IMR-90 (cell line): ENCODE data around the gene DUSP16. TPM values are rescaled to one million over a fixed set of nuclear protein-coding genes. Genes with fewer than 3 reads are reported as not detected.
A peak's percentile ranks its signal among the peaks of the same experiment; 100 is the strongest.

ENCODE experiments used
- ATAC-seq: fragments of 200-7000 bp; cut with Tn5 transposase; 2 replicates; pipeline ENCODE4 v1.9.1; 2020; ENCODE audit warnings: low read depth, mild to moderate bottlenecking, moderate library complexity
- BruUV-seq: library from RNA; stranded (reverse); fragments of 400-500 nt; replicated peaks from 2 replicates; lab custom pipeline; 2021; lab: Mats Ljungman, UMichigan
- CTCF ChIA-PET: fragments of 300-600 bp; formaldehyde crosslinking; extraction: SDS; loops from one replicate; lab custom pipeline; 2021; ENCODE audit warnings: antibody characterized with exemption; lab: Yijun Ruan, JAX
- POLR2A ChIA-PET: fragments of 300-600 bp; sonication (Branson Sonifier 250); formaldehyde crosslinking; loops from one replicate; lab custom pipeline; 2022; ENCODE audit warnings: antibody characterized with exemption; ENCODE audit not compliant: unreplicated experiment; lab: Charles Lee
- DNase-seq: peaks from one replicate; pipeline ENCODE4 v3.0.0; 2013
- H2AFZ ChIP-seq: replicated peaks from 2 replicates; pipeline ENCODE3; 2013; ENCODE audit warnings: low read length, mild to moderate bottlenecking; ENCODE audit not compliant: poor library complexity
- H2AK5ac ChIP-seq: 2 replicates; pipeline ENCODE4 v1.6.1; 2013; ENCODE audit warnings: low read depth, low read length, inconsistent platforms
- H2AK9ac ChIP-seq: replicated peaks from 2 replicates; pipeline ENCODE3; 2013; ENCODE audit warnings: mild to moderate bottlenecking, low read depth, low read length, moderate library complexity; ENCODE audit not compliant: poor library complexity
- H2BK120ac ChIP-seq: 2 replicates; pipeline ENCODE4 v1.6.1; 2013; ENCODE audit warnings: low read depth, low read length, inconsistent platforms
- H2BK15ac ChIP-seq: 3 replicates; pipeline ENCODE4 v1.6.1; 2013; ENCODE audit warnings: low read depth, low read length, inconsistent platforms
- H2BK20ac ChIP-seq: 2 replicates; pipeline ENCODE4 v1.6.1; 2013; ENCODE audit warnings: low read depth, mild to moderate bottlenecking, inconsistent platforms, low read length, moderate library complexity
- H2BK5ac ChIP-seq: 2 replicates; pipeline ENCODE4 v1.6.1; 2013; ENCODE audit warnings: mild to moderate bottlenecking, low read depth, low read length, inconsistent platforms; ENCODE audit not compliant: poor library complexity, severe bottlenecking
- H3K14ac ChIP-seq: replicated peaks from 2 replicates; pipeline ENCODE4 v1.6.1; 2013; ENCODE audit warnings: low read depth, low read length, inconsistent platforms
- H3K18ac ChIP-seq: 2 replicates; pipeline ENCODE4 v1.6.1; 2013; ENCODE audit warnings: low read depth, low read length, control low read depth
- H3K23ac ChIP-seq: 2 replicates; pipeline ENCODE4 v1.6.1; 2013; ENCODE audit warnings: low read depth, low read length, inconsistent platforms
- H3K27ac ChIP-seq: 2 replicates; pipeline ENCODE4 v1.5.1; 2013; ENCODE audit warnings: mild to moderate bottlenecking, control low read depth, low read length; ENCODE audit not compliant: insufficient read depth
- H3K27me3 ChIP-seq: 2 replicates; pipeline ENCODE4 v1.6.1; 2013; ENCODE audit warnings: low read length; ENCODE audit not compliant: control insufficient read depth, insufficient read depth
- H3K36me3 ChIP-seq: 2 replicates; pipeline ENCODE4 v1.6.1; 2013; ENCODE audit warnings: low read length, mixed read lengths; ENCODE audit not compliant: control insufficient read depth, insufficient read depth
- H3K4ac ChIP-seq: 2 replicates; pipeline ENCODE4 v1.6.1; 2013; ENCODE audit warnings: low read depth, low read length, inconsistent platforms
- H3K4me1 ChIP-seq: 2 replicates; pipeline ENCODE4 v1.6.1; 2013; ENCODE audit warnings: low read length, mixed read lengths; ENCODE audit not compliant: control insufficient read depth, insufficient read depth
- H3K4me2 ChIP-seq: 2 replicates; pipeline ENCODE4 v1.6.1; 2013; ENCODE audit warnings: low read depth, mild to moderate bottlenecking, control low read depth, low read length, moderate library complexity
- H3K4me3 ChIP-seq: 2 replicates; pipeline ENCODE4 v1.5.1; 2013; ENCODE audit warnings: low read depth, mild to moderate bottlenecking, control low read depth, low read length, moderate library complexity; ENCODE audit not compliant: insufficient read depth
- H3K56ac ChIP-seq: 2 replicates; pipeline ENCODE4 v1.6.1; 2013; ENCODE audit warnings: low read length, inconsistent platforms; ENCODE audit not compliant: insufficient read depth; ENCODE audit errors: extremely low read depth
- H3K79me1 ChIP-seq, 2 experiments: 2 replicates each; pipeline ENCODE4 v1.6.1; 2013; ENCODE audit warnings: low read length in 2 of 2, inconsistent platforms in 1 of 2, low read depth in 1 of 2
- H3K9ac ChIP-seq: 2 replicates; pipeline ENCODE4 v1.6.1; 2013; ENCODE audit warnings: low read depth, low read length, control low read depth
- H3K9me1 ChIP-seq: 2 replicates; pipeline ENCODE4 v1.6.1; 2013; ENCODE audit warnings: low read length, inconsistent platforms; ENCODE audit not compliant: insufficient read depth
- H3K9me3 ChIP-seq: 2 replicates; pipeline ENCODE4 v1.6.1; 2013; ENCODE audit warnings: low read length; ENCODE audit not compliant: control insufficient read depth, insufficient read depth
- H4K20me1 ChIP-seq: 2 replicates; pipeline ENCODE4 v1.6.1; 2013; ENCODE audit warnings: low read length, inconsistent platforms; ENCODE audit not compliant: insufficient read depth
- H4K5ac ChIP-seq: 2 replicates; pipeline ENCODE4 v1.6.1; 2013; ENCODE audit warnings: mild to moderate bottlenecking, low read depth, low read length, control low read depth
- H4K8ac ChIP-seq, 2 experiments: 2 replicates each; pipeline ENCODE4 v1.6.1; 2013; ENCODE audit warnings: low read depth in 2 of 2, low read length in 2 of 2, control low read depth in 1 of 2, inconsistent platforms in 1 of 2
- H4K91ac ChIP-seq: 2 replicates; pipeline ENCODE4 v1.6.1; 2013; ENCODE audit warnings: low read depth, low read length, inconsistent platforms; ENCODE audit not compliant: insufficient read depth
- BHLHE40 ChIP-seq: fragments of 150-350 bp; IDR thresholded peaks from 2 replicates; pipeline ENCODE4 v1.6.1; 2016; ENCODE audit warnings: mild to moderate bottlenecking, low read depth, low read length
- CEBPB ChIP-seq: IDR thresholded peaks from 2 replicates; pipeline ENCODE4 v1.6.1; 2012; ENCODE audit warnings: low read depth, low read length, improper control_type of control experiment
- CHD1 ChIP-seq: IDR thresholded peaks from 2 replicates; pipeline ENCODE4 v1.6.1; 2012; ENCODE audit warnings: low read depth, low read length, improper control_type of control experiment
- MAZ ChIP-seq: IDR thresholded peaks from 2 replicates; pipeline ENCODE4 v1.6.1; 2012; ENCODE audit warnings: low read depth, mild to moderate bottlenecking, low read length, improper control_type of control experiment, moderate library complexity, borderline replicate concordance
- MXI1 ChIP-seq: IDR thresholded peaks from 2 replicates; pipeline ENCODE4 v1.6.1; 2012; ENCODE audit warnings: low read depth, mild to moderate bottlenecking, low read length, moderate library complexity, borderline replicate concordance
- NFE2L2 ChIP-seq: fragments of 150-350 bp; IDR thresholded peaks from 2 replicates; pipeline ENCODE4 v1.6.1; 2016; ENCODE audit warnings: low read depth, mild to moderate bottlenecking, low read length
- POLR2A ChIP-seq: IDR thresholded peaks from 2 replicates; pipeline ENCODE4 v1.6.1; 2012; ENCODE audit warnings: mild to moderate bottlenecking, low read depth, low read length
- RAD21 ChIP-seq: IDR thresholded peaks from 2 replicates; pipeline ENCODE4 v1.6.1; 2012; ENCODE audit warnings: low read length, improper control_type of control experiment
- RCOR1 ChIP-seq: IDR thresholded peaks from 2 replicates; pipeline ENCODE4 v1.6.1; 2012; ENCODE audit warnings: mild to moderate bottlenecking, low read length, improper control_type of control experiment; ENCODE audit not compliant: insufficient replicate concordance
- RFX5 ChIP-seq: IDR thresholded peaks from 2 replicates; pipeline ENCODE4 v1.8.0; 2012; ENCODE audit warnings: low read depth, mild to moderate bottlenecking, low read length, moderate library complexity
- SMC3 ChIP-seq: fragments of 150-350 bp; IDR thresholded peaks from 2 replicates; pipeline ENCODE4 v1.6.1; 2016; ENCODE audit warnings: low read depth, mild to moderate bottlenecking, antibody characterized with exemption, low read length, moderate library complexity
- WGBS, 2 experiments: methylation state at CpG; one replicate each; pipeline versions ENCODE4 v1.1.5 to v1.1.7; 2013; ENCODE audit warnings: missing lambda C conversion rate in 2 of 2; ENCODE audit not compliant: insufficient read length in 1 of 2; ENCODE audit errors: extremely low coverage in 2 of 2; 5-methylcytosine and 5-hydroxymethylcytosine counted together
- dilution Hi-C: fragments of 300-500 bp; cut with HindIII; formaldehyde crosslinking; loops from one replicate; pipeline ENCODE4 v1.14.3; 2018; ENCODE audit warnings: low sequenced_read_pairs; ENCODE audit not compliant: unreplicated experiment
- in situ Hi-C: fragments of 300-500 bp; cut with MboI; formaldehyde crosslinking; loops from 3 replicates; pipeline ENCODE4 v1.14.3; 2019; ENCODE audit warnings: low sequenced_read_pairs, inconsistent platforms, mixed read lengths
- intact Hi-C: fragments of 100-400 bp; cut with micrococcal nuclease; formaldehyde crosslinking; loops from 2 replicates; pipeline ENCODE4 v1.10.0; 2022
- polyA plus RNA-seq, 3 experiments: library from polyadenylated mRNA; depleted of rRNA; stranded (reverse); fragments of >200 nt; gene quantifications; 2 replicates each; pipeline ENCODE4 v1.2.3, GENCODE V29; 2012; ENCODE audit warnings: low replicate concordance in 1 of 3
- total RNA-seq: library from RNA; depleted of rRNA; stranded (reverse); fragments of >200 nt; gene quantifications from 2 replicates; pipeline ENCODE4 v1.2.3, GENCODE V29; 2012
- TF ChIP-seq, protein P1 (sequence below): conservative IDR thresholded peaks from 2 replicates; pipeline ENCODE4 v1.5.1; 2012; ENCODE audit warnings: mild to moderate bottlenecking, low read depth, low read length, improper control_type of control experiment
- TF ChIP-seq, protein P2 (sequence below): fragments of 150-350 bp; IDR thresholded peaks from 2 replicates; pipeline ENCODE4 v1.6.1; 2016; ENCODE audit warnings: low read depth, mild to moderate bottlenecking, low read length, moderate library complexity, borderline replicate concordance

DUSP16 gene
- total and polyA plus RNA-seq, 2 of the 4 experiments (the other 2 are of a cell fraction): 4.7 to 10.0 TPM

DNA sequence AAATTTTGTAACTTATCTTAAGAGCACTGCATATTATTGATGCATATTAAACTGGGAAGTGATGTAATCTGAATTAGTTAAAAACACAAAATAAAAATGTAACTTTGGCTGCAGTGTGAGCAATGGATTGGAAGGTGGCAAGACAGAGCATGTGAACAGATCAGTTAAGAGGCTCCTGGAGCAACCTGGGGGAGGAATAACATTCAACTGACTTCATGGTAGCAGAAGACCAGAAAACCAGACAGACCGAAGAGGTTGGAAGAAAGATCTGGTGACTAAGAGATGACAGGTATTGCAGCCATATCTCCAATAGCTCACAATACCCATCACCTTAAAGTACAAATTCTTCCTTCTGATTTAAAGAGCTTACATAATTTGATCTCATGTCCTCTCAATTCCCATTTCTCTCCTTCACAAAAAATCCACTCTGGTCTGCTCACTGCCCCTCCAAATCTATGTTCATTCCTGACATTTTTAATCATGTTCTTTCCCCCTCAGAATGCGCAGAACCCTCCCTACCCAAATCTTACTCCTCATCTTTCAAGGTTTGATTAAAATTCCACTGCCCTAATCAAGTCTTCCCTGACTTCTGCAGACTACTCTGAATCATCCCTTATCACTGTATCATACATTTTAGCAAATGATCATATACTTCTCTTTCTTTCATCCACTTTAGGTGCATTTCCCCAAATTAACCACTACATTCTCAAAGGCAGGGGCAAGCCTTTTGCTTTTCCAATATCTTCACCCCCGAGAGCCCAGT, 51.5 kb downstream of the DUSP16 start (continued):
- no peak for TF ChIP-seq RCOR1

DNA sequence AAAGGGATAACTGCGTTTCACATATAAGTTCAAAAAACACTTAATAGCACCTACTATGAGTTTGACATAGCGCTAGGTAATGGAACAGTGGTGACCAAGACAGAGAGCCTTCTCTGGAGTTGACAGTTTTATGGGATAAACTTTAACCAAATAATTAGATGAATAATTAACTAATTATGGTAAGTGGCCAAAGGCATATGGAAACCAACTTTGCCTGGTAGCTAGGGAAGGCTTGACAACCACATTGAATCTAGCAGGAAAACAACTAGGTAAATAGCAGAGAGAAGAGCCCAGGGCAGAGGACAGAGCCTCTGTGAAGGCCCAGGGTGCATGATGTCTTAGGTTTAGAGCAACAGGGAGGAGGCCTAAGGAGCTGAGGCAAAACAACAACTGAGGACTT, 52.1 kb downstream of the DUSP16 start:
- H3K27me3 ChIP-seq: no peaks in the 10 kb centered on the region
- no peak for ATAC-seq
- ChIA-PET POLR2A (no interaction called here), CTCF (no interaction called here)
- H2BK120ac ChIP-seq: no peak overlapping the region
- no peak overlapping the region for H2BK15ac ChIP-seq
- peak overlapping the region; percentile 32; the same call in 1 of the 2 replicates for H3K14ac ChIP-seq
- no peak overlapping the region for H3K18ac ChIP-seq
- no peak overlapping the region for H2BK20ac ChIP-seq
- in situ Hi-C loops: no loop called here
- H4K91ac ChIP-seq: no peak overlapping the region
- H2AK9ac ChIP-seq: no peak overlapping the region
- 0 out of 2 replicates have a peak overlapping the region, but pooled peaks have one; percentile 31 for H3K23ac ChIP-seq
- H3K4me1 ChIP-seq: peaks cover 12% of the 10 kb centered on the region
- H2AK5ac ChIP-seq: no peak overlapping the region
- dilution Hi-C loops: no loop called here
- H3K4me2 ChIP-seq: no peak overlapping the region
- H3K9me1 ChIP-seq: peaks cover 8% of the 10 kb centered on the region; the same call in 1 of the 2 replicates
- H3K4ac ChIP-seq: no peak overlapping the region
- peaks cover 3% of the 10 kb centered on the region; the same call in 1 of the 2 replicates for H4K20me1 ChIP-seq
- H3K9me3 ChIP-seq: no peaks in the 10 kb centered on the region
- no peak for DNase-seq
- BruUV-seq: no TSS peak
- peaks cover 14 to 40% of the 10 kb centered on the region in 2 experiments for H3K79me1 ChIP-seq
- H3K9ac ChIP-seq: no peak overlapping the region
- intact Hi-C loops: no loop called here
- H3K4me3 ChIP-seq: no peak overlapping the region
- 0 out of 4 replicates have a peak overlapping the region, but pooled peaks of 1 of the 2 experiments have one; percentile 2 for H4K8ac ChIP-seq
- no peak overlapping the region for H3K56ac ChIP-seq
- WGBS, 2 experiments: no CpG with 5 or more reads among the region's 2 CpGs
- no peak overlapping the region for H2AFZ ChIP-seq
- no peak overlapping the region for H3K27ac ChIP-seq
- no peak overlapping the region for H4K5ac ChIP-seq
- peaks cover 2% of the 10 kb centered on the region; the same call in 1 of the 2 replicates for H3K36me3 ChIP-seq
- H2BK5ac ChIP-seq: peak overlapping the region; percentile 31
- TF ChIP-seq MXI1: no peak
- no peak for TF ChIP-seq BHLHE40
- TF ChIP-seq RCOR1: no peak
- TF ChIP-seq SMC3: no peak
- TF ChIP-seq, protein P1, sequence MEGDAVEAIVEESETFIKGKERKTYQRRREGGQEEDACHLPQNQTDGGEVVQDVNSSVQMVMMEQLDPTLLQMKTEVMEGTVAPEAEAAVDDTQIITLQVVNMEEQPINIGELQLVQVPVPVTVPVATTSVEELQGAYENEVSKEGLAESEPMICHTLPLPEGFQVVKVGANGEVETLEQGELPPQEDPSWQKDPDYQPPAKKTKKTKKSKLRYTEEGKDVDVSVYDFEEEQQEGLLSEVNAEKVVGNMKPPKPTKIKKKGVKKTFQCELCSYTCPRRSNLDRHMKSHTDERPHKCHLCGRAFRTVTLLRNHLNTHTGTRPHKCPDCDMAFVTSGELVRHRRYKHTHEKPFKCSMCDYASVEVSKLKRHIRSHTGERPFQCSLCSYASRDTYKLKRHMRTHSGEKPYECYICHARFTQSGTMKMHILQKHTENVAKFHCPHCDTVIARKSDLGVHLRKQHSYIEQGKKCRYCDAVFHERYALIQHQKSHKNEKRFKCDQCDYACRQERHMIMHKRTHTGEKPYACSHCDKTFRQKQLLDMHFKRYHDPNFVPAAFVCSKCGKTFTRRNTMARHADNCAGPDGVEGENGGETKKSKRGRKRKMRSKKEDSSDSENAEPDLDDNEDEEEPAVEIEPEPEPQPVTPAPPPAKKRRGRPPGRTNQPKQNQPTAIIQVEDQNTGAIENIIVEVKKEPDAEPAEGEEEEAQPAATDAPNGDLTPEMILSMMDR: no peak
- no peak for TF ChIP-seq POLR2A
- TF ChIP-seq RAD21: no peak
- TF ChIP-seq NFE2L2: no peak
- TF ChIP-seq MAZ: no peak
- TF ChIP-seq CHD1: no peak
- no peak for TF ChIP-seq RFX5
- TF ChIP-seq, protein P2, sequence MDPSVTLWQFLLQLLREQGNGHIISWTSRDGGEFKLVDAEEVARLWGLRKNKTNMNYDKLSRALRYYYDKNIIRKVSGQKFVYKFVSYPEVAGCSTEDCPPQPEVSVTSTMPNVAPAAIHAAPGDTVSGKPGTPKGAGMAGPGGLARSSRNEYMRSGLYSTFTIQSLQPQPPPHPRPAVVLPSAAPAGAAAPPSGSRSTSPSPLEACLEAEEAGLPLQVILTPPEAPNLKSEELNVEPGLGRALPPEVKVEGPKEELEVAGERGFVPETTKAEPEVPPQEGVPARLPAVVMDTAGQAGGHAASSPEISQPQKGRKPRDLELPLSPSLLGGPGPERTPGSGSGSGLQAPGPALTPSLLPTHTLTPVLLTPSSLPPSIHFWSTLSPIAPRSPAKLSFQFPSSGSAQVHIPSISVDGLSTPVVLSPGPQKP: no peak
- TF ChIP-seq CEBPB: no peak
